OCI-LY1 (cell line): ENCODE data around the gene CCDC172.

ENCODE experiments used
- EZH2 ChIP-seq: fragments of 200-600 bp; sonication (generic), shearing (Covaris generic); IDR thresholded peaks from 2 replicates; pipeline ENCODE4 v1.8.0; 2017; ENCODE audit warnings: borderline replicate concordance, mixed run types, mild to moderate bottlenecking, antibody characterized with exemption, low read length, moderate library complexity, mixed read lengths
- TF ChIP-seq, protein P1 (sequence below): fragments of 200-600 bp; sonication (generic), shearing (Covaris generic); IDR thresholded peaks from 2 replicates; pipeline ENCODE4 v1.5.1; 2017; ENCODE audit warnings: mild to moderate bottlenecking, antibody characterized with exemption, low read length, moderate library complexity, mixed read lengths

DNA sequence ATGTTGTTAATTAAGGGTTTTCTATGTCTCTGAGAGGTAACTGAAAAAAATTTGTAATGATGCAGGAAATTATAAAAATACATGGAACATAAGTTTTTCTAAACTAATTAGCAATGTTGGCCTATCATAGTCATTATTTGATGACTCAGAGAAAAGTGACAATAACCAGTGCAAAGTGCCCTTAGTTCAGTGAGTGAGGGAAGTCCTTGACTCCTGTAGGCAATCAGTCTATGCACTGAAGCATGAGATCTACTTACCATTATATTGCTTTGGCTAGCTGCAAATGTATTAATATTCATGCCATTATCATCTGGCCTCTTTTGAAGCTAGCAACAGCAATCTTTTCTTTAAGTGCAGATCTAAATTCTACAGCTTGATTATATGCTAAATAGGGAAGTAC is 40.6 kb downstream of the CCDC172 start:
- TF ChIP-seq, protein P1, sequence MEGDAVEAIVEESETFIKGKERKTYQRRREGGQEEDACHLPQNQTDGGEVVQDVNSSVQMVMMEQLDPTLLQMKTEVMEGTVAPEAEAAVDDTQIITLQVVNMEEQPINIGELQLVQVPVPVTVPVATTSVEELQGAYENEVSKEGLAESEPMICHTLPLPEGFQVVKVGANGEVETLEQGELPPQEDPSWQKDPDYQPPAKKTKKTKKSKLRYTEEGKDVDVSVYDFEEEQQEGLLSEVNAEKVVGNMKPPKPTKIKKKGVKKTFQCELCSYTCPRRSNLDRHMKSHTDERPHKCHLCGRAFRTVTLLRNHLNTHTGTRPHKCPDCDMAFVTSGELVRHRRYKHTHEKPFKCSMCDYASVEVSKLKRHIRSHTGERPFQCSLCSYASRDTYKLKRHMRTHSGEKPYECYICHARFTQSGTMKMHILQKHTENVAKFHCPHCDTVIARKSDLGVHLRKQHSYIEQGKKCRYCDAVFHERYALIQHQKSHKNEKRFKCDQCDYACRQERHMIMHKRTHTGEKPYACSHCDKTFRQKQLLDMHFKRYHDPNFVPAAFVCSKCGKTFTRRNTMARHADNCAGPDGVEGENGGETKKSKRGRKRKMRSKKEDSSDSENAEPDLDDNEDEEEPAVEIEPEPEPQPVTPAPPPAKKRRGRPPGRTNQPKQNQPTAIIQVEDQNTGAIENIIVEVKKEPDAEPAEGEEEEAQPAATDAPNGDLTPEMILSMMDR, result no peak
- TF ChIP-seq EZH2, result no peak
